Cortex of kidney (tissue), 1 donor: ENCODE measurements around the gene GDA.

ENCODE experiments used
- DNase-seq: peaks from one replicate; lab custom pipeline; 2025; lab: John Stamatoyannopoulos, UW

GDA gene

DNA sequence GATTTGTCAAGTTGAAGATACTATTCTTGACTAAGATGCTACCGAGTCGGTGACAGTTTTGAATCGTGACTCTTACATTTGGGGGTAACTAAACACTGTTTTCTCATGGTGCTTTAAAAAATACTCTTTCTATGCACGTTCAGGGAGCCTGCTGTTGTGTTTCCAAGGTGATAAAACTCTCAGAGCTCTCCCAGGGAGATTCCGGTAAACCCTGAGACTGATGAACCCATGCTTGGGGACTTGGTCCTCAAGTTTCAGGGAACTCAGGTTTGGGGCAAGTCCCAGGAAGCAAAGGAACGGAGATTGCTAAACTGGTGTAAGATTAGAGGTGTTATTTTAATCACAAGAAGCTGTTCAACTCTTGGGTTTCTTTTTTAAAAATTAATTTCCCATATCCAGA, 1.4 kb downstream of the GDA start:
- no peak for DNase-seq

DNA sequence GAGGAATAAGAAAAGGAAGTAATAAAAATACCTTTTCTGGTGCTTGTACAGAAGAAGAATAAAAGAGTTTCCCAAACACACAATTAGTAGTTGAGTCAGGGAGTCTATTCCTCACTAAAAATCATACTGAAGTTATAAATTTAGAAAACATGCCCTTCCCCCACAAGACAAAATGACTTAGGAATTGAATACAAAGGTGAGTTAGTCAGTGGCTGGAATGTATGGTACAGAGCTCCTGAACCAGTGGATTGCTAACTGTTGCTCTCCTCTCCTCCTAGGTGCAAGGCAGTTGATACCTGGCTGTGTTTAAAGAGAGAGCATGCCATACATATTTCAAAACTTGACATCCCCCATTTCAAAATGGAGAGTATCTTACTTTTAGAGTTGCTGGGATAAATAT, 1.9 kb downstream of the GDA start:
- no peak for DNase-seq

DNA sequence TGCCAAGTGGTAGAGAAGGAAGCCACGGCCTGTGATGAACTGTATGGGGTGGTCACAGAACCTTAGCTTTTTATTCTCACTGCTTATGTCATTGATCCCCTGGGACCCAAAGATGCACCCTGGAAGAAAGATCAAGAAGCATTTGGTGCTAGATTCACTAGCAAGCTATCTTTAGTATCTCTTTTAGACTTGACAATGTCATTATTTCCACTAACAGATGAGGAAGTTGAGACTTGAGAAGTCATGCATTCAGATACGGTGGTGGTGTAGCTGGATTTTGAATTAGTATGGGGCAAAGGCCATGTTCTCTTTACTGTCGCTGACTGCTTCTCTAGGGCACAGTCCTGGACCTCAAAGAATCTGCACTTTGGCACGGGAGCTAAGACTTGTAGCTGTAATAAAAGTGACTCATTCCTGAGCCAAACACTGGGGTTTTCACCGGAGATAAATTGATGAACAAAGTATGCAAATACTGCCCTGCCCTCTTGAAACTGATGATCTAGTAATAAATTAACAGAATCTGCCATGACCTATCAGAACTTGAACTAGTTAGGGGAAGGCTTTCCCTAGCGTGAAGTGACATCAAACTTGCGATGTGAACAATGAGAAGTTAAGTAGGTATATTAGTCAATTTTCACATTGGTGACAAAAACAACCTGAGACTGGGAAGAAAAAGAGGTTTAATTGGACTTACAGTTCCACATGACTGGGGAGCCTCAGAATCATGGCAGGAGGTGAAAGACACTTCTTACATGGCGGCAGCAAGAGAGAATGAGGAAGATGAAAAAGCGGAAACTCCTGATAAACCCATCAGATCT, 5.4 kb downstream of the GDA start:
- DNase-seq = no peak

DNA sequence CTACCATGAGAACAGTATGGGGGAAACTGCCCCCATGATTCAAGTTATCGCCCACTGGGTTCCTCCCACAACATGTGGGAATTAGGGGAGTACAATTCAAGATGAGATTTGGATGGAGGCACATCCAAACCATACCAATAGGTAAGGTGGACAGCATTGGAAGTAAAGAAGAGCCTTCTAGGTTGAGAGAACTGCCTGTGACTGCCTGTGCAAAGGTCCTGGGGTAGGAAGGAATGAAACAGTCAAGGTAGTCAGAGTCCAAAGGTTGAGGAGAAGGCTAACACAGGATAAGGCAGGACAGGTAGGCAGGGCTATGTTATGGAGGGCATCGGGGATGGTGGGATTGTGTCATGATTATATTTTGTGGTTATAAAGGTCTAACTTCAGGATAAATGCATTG, 6.1 kb downstream of the GDA start:
- DNase-seq = no peak

GRCh38 chr9:72156586-72156985, 7.3 kb downstream of the GDA start:
- DNase-seq = no peak

- DNase-seq = no peak
Observed at GRCh38 chr9:72158680-72159079, 9.4 kb downstream of the GDA start.

- DNase-seq = no peak
Observed at GRCh38 chr9:72160446-72161123, 11.3 kb downstream of the GDA start.

DNA sequence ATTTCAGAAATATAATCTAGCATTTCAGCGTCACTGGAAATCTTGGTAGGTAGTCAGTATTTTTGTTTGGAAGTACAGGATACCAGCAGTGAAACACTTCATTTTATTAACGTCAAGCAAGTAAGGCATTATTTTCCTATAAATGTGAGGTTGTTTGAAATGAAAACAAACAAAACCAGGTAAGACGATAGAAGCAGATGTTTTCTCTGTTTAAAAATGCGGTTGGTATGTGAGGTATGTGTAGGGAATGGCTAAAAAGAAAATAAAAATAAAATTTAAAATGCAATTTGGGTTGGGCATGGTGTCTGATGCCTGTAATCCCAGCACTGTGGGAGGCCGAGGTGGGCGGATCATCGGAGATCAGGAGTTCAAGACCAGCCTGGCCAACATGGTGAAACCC, 16.1 kb downstream of the GDA start:
- DNase-seq = no peak

DNA sequence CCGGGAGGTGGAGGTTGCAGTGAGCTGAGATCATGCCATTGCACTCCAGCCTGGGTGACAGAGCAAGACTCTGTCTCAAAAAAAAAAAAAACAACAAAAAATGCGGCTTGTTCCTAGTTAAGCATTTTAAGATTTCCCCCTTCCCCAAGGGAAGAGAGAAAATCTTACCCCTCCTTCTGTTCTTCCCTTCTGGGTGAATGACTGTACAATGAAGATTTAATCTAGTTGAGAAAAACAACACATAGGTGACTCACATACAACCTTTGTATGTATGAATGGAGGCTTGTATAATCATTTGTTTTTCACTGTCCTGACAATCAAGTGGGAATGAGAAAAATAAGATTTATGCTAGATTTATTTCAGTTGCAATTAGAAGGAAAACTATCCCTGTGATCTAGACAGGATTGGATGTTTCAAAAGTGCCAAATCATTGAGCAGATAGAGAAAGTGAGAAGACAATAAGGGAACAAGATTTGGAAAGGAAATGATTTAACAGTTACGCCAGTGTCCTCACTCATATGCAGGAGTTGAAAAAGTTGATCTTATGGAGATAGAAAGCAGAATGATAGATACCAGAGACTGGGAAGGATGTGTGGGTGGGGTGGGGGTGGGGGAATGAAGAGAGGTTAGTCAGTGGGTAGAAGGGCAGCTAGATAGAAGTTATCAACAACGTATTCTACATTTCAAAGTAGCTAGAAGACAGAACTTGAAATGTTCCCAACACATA, 16.7 kb downstream of the GDA start:
- no peak for DNase-seq

DNA sequence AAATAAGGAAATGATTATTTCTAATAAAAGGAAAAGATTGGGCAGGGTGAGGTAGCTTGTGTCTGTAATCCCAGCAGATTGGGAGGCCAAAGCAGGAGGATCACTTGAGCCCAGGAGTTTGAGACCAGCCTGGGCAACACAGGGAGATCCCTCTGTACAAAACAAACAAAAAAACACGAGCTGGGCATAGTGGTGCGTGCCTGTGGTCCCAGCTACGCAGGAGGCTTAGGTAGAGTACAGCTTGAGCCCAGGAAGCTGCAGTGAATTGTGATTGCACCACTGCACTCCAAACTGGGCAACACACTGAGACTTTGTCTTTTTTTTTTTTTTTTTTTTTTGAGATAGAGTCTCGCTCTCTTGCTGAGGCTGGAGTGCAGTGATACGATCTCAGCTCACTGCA, 18.8 kb downstream of the GDA start:
- no peak for DNase-seq

- DNase-seq = no peak
Observed at GRCh38 chr9:72169178-72169577, 19.9 kb downstream of the GDA start.

- no peak for DNase-seq
Observed at GRCh38 chr9:72173080-72173479, 23.8 kb downstream of the GDA start.

DNA sequence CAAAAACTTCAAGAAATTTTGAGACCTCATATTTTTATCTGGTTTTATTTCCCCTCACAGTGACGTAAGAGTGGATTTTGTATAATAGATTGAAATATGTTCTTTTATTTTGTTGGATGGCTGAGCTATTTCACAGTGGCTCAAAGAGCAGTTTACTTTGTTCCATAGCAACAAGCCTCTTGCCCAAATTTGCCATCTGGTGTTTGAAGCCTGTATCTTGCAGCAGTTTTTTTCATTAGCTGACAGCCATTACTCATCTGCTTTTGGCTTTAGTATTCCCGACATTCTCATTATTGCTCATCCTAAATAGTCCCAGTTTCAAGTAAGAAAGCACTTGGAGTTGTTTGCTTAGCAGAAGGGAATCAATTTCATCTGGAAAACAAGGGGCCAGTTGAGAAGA, 36.3 kb downstream of the GDA start:
- no peak for DNase-seq

GRCh38 chr9:72187121-72187695, 38.0 kb downstream of the GDA start:
- DNase-seq = no peak

DNA sequence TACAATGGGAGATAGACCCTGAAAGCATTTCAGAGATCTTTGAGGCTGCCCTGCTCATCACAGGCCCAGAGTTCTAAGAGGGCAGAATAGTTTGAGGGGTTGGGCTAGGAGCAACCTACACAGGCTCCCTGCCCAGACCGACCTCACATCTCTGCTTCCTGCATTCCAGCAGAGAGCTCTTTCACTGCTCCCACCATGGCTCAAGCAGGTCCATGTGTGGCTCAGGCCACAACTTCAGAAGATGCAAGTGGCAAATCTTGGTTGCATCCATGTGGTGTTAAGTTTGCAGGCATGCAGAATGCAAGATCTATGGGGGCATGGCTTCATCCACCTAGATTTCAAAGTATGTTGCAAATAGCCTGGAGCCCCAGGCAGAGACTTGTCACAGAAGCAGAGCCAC, 39.0 kb downstream of the GDA start:
- DNase-seq = no peak

DNA sequence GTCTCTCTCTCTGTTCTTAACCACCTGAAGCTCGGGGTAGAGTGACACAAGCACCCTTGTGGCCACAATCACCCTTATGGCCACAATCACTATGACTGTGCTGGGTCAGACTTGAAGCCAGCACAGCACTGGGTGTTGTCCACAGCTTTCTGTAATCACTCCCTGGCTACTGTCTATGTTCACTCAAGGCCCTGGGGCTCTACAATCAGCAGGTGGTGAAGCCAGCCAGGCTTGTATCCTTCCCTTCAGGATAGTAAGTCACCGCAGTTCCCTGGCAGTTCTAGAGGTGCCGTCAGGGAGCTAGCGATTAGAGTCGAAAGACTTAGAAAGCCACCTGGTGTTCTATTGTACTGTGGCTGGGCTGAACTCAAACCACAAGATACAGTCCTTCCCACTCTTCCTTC, 44.2 kb downstream of the GDA start:
- DNase-seq = no peak

DNA sequence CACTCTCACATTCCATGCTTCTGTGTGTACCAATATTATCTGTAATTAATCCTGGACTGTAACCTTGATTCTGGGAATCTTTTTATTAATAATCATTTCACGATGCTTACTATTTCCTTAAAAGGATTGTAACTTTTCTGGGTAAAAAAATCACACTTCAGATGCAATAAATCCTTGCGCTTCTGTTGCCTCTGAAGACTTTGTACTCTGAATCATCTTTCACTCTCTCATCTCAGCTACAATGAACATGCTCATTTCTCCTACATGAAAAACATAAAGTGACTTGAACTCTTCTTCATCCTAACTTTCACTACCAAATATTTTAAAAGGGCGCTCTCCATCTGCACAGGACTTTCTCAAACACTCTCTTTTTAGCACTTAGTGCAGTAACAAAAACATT, 50.0 kb downstream of the GDA start:
- no peak for DNase-seq

DNA sequence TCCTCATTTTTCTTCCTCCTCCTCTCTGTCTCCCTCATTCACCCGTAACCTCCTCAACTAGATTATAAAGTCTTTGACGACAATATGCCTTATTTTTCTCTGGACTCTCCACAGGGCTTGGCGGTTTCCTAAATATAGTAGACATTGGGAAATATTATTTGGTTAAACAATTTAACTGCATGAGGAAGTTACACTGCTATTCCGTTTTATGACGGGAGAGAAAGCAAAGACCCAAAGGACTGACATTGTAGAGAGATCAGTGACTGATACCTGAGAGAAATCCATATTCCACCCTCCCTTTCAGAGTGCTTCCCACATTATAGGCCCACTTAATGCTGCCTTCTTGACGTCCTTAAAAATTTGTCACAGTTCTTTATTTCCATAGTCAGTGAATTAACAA, 51.2 kb downstream of the GDA start:
- DNase-seq = no peak

- no peak for DNase-seq
Observed at GRCh38 chr9:72202009-72202408, 52.8 kb downstream of the GDA start.

- DNase-seq = no peak
Observed at GRCh38 chr9:72203205-72203803, 54.1 kb downstream of the GDA start.

- no peak for DNase-seq
Observed at GRCh38 chr9:72204062-72204461, 54.8 kb downstream of the GDA start.

DNA sequence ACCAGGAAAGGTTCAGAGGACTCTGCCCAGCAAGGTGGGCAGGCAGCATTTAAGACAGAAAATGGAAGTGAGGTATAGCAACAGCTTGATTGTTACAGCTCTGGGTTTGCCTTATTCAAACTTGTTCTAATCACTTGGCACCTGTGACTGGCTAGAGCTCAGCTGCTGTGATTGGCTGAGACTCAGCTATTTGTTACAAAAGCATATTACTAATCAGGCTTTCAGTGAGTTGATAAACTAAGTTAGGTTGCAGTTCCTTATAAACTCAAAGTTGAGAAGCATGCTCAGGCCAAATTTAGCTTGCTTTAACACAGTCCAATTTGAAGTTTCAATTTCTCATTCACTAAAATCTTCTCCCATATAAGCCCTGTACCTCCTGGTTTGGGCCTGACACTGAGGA, 56.3 kb downstream of the GDA start:
- DNase-seq = no peak
